K562 treated with DMSO at 1 percent for 12 hours (cell line): ENCODE data around the gene PLS3. TPM values are rescaled to one million over a fixed set of nuclear protein-coding genes. Genes with fewer than 3 reads are reported as not detected.

Experiments
- total RNA-seq: library from RNA; unstranded; fragments of 300-600 nt; gene quantifications from 2 replicates; pipeline ENCODE4 v1.2.3, GENCODE V29; 2022; ENCODE audit not compliant: insufficient read depth

Gene PLS3
- total RNA-seq, result not detected in 2 replicates

GRCh38 chrX:115560978-115561604, at the start of gene PLS3:
Gene PLS3, plus strand, starts transcription at chrX:115561174. Its CDS starts 49,077 bp downstream, at chrX:115610251.

